ENCODE results near the gene CNNM2.
"Not testable (repeated sequence)": the region's sequence is repeated elsewhere in the genome, so short reads cannot be mapped to it uniquely, and the experiment has no call there.

CNNM2 gene

GRCh38 chr10:103110407-103110806 lies 192.3 kb downstream of the CNNM2 start:
- no peak for DNase-seq (ENCODE audit: low spot score)

DNA sequence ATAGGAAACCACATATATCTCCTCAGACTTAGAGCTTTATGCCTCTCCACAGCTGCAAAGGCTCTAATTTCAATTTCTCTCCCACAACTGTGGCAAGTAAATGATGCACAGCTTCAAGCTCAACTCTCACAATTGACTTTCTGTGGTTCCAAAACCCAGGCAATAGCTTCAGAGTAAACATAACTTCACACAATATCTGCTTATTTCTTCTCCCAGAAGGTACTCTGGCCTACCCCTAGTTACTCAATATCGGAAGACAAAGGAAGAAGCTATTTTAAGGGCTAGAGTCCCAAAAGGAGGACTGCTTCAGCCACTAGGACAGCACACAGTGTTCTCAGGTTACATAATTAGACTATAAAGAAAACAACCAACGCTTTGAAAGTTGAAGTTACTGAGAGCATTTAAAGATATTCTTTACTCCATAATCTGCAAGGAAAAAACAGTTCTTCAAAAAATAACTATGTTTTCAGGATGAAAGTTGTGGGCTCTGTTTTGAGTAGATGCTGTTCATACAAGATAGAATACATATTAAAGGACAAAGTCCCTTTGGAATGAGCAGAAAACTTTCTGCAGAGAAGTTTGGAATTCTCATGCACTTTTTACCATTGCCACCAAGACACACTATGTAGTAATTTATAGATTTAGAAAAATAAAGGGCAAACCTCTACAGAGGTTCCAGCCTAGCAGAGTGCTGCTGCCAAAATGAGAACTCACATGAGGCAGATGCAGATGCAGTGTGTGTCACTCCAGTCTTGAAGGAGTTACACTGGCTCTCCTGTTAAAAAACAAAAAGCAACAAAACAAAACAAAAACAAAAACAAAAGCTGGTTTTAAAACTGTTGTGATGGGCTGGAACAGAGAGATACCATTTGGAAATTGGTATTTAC lies 193.2 kb downstream of the CNNM2 start:
- no peak for DNase-seq (ENCODE audit: low spot score)

GRCh38 chr10:103111918-103112877 lies 194.1 kb downstream of the CNNM2 start:
- DNase-seq (ENCODE audit: low spot score) = no peak

- peak; percentile 7 for DNase-seq (ENCODE audit: low spot score)
Measured at GRCh38 chr10:103114876-103115275, 196.8 kb downstream of the CNNM2 start.

GRCh38 chr10:103117247-103117646 lies 199.2 kb downstream of the CNNM2 start:
- DNase-seq (ENCODE audit: low spot score) = no peak

DNA sequence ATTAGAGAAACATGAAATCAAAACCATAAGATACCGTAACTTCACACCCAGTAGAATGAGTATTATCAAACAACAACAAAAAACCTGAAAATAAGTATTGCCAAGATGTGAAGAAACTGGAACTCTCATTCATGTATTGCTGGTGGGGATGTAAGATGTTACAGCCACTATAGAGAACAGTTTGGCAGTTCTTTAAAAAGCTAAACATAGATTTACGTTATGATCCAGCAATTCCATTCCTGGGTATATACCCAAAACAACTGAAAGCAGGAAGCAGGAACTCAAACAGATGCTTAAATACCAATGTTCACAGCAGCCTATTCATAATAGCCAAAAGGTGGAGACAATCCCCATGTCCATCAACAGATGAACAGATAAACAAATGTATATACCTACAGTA lies 202.5 kb downstream of the CNNM2 start:
- no peak for DNase-seq (ENCODE audit: low spot score)

GRCh38 chr10:103120977-103121735 lies 203.1 kb downstream of the CNNM2 start:
- no peak for DNase-seq (ENCODE audit: low spot score)

- no peak for DNase-seq (ENCODE audit: low spot score)
Measured at GRCh38 chr10:103123282-103124024, 205.4 kb downstream of the CNNM2 start.

- DNase-seq (ENCODE audit: low spot score) = no peak
Measured at GRCh38 chr10:103124420-103125096, 206.5 kb downstream of the CNNM2 start.

GRCh38 chr10:103125323-103126267 lies 207.5 kb downstream of the CNNM2 start:
- no peak for DNase-seq (ENCODE audit: low spot score)

DNA sequence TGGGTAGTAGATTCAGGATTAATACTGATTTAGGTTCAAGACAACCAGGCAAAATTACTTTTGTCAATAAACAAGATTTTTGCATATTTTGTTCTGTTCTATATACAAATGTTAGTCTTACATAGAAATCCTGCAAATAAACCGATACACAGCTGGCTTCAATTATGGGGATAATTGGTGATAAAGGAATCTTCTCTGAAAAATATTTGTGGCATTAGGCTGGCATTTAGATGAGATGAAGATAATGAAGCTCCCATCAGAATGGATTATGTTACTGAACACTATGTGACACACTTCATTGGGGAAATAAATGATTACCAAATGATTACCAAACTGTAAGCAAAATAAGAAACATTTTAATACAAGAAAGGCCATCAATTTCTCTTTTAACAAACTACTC lies 209.1 kb downstream of the CNNM2 start:
- DNase-seq (ENCODE audit: low spot score) = no peak

- not testable (repeated sequence) for DNase-seq (ENCODE audit: low spot score)
Measured at GRCh38 chr10:103130180-103130579, 212.1 kb downstream of the CNNM2 start.

DNA sequence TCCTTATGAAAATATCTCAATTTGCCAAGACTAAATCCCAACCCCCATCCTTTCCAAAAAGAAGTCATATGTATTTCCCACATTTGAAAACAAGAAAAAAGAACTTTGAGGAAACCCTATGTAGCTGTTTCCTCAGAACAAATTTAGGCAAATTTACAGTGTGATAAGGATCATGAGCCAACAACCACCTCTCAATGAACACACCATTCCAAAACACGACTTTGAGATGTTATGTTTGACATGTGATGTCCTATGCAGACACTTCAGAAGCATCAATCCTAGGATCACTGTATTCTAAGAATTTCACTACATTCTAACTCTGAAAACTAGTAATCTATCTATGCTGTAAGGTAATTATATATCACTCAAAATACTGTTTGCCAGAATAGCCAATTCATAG lies 212.8 kb downstream of the CNNM2 start:
- no peak for DNase-seq (ENCODE audit: low spot score)

GRCh38 chr10:103135168-103135567 lies 217.1 kb downstream of the CNNM2 start:
- DNase-seq (ENCODE audit: low spot score) = not testable (repeated sequence)

- no peak for DNase-seq (ENCODE audit: low spot score)
Measured at GRCh38 chr10:103139803-103140202, 221.7 kb downstream of the CNNM2 start.
